ENCODE data around the gene SOX3. TPM values are rescaled to one million over a fixed set of nuclear protein-coding genes. Genes with fewer than 3 reads are reported as not detected.

The SOX3 gene
- total RNA-seq = not detected

DNA sequence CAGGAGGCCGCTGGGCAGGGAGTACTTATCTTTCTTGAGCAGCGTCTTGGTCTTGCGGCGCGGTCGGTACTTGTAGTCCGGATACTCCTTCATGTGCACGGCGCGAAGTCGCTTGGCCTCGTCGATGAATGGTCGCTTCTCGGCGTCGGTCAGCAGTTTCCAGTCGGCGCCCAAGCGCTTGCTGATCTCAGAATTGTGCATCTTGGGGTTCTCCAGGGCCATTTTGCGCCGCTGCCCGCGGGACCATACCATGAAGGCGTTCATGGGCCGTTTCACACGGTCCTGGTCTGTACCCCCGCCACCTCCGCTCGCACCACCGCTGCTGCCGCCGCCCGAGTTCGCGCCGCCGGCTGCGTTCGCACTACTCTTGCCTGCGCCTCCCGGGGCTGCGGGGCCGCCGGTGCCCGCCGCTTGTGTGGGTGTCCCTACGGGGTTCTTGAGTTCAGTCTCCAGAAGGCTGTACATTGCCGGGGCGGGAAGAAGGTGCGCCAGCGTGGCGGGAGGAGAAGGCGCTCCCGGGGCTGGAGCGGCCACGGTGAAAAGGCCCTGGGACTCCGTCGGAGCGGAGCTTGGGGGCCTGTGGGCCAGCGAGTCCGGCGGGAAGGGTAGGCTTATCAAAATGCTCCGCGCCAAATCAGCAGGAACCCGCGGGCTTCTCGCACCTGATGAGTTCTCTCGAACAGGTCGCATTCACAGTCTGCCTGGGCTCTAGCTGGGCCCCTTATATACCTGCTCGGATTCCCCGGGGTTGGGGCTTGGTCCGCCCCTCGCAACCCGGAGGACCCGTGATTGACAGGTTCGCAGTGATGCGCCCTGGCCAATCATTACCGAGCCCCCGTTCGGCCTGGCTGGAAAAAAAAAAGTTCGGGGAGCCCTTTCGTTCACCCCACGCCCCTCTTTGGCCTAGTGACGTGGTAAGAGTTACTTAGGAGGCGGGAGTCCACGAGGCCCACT is at the start of gene SOX3:
TSS of gene SOX3 (minus strand) at position 699 of the 954 bp plus-strand sequence. CDS start at position 690, 9 bp downstream.
- no peak for DNase-seq (ENCODE audit: low spot score)

DNA sequence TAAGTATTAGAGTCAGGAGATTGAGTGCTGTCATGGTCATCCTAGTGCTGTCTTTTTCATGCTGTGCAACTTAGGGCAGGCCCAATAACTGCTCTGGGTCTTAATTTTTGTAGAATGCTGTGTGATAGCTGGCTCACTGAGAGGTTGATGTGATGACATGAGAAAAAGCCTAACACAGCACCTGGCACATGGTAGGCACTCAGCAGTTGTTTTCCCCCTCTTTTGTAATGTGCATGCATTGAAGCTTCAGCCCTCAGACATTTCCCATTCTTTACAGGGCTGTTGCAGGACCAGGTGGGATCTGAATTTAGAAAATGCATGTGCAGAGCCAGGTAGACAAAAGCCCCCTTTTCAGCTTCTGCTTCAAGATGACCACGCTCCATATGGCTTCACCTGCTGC is 44.1 kb upstream of the SOX3 start:
- no peak for DNase-seq (ENCODE audit: low spot score)

DNA sequence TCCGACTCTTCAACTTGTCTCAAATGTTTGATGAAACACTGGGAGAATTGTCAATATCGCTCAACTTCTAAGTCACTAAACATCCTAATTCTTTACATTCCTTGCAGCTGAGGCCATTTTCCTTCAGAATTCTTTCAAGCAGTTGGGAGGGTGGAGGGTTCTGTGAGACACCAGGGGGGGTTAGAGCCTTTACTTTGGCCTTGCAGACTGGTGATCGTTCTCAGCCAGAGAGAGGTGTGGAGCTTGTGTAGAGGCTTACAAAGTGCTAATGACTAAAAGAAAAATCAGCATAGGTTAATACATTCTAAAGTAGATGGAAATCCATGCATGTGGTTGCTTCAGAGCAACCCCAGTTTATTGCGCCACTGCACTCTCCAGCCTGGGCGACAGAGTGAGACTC is 21.3 kb upstream of the SOX3 start:
- no peak for DNase-seq (ENCODE audit: low spot score)

DNA sequence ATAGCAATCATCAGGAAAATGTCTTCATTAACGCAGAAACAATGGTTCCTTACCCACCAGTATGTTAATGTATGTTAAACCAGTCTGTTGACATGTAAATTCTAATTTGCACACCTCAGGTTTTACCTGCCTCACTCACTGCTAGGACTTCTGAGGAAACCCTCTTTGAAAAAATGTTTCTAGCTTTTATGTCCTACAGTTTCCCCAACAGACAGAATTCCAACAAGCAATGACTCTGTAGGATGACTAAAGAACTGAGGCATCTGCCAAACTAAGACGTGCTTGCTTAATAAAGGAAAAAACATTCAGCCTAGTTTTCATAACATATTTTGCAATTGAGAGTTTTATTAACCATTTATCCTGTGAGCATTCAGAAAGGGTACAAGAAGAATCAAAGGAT is 20.6 kb upstream of the SOX3 start:
- no peak for DNase-seq (ENCODE audit: low spot score)

DNA sequence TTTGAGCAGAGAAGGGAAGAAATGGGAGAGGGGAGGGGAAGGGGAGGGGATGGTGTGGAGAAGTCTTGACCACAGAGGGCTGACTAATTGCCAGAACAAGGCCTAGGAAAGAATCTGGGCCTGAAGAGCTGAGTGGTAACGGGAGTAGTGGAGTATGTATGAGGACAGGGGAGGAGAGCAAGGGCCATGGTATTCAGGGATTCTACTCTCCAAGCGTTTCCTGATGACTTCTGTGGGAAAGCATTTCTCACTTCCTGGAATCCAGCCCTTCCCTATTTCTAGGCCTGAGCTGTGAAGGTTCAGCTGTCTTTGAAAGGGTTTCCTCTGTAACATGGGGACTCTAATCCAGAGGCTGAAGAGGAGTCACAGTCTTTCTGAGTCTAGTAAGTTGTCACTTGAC is 19.7 kb upstream of the SOX3 start:
- DNase-seq (ENCODE audit: low spot score) = no peak

DNA sequence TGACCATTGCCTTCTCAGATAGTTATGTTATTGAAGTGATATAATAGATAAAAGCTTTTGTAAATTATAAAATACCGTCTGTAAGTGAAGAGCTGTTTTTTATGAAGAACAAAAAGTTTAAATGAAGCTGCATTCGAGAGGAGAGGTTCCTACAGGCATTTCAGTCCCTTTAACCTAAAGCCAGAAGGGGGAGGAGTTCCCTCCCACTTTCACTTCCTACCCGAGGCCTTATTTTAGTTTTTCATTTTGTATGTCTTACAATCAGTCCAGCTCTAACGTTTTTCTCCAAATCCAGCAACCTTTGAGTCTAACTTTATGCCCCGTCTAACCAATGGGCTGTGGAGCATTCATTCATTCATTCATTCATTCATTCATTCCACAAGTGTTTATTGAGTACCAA is 16.5 kb upstream of the SOX3 start:
- no peak for DNase-seq (ENCODE audit: low spot score)

DNA sequence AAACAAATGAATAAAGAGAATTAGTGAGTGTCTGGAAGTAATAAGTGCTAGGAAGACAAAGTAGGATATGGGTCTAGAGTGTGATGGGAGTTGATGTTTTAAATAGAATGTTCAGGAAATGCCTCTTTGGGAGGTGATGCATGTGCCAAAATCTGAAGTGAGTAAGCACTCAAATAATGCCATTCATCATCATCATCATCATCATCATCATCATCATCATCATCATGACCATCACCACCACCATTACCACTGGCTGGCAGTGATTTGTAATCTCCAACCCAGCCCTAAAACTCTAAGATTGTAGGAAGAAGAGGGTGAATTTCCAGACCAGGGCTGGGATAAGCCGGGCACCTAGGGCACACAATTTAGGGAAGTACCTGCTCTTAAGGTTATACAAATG is 9.7 kb upstream of the SOX3 start:
- no peak for DNase-seq (ENCODE audit: low spot score)

DNA sequence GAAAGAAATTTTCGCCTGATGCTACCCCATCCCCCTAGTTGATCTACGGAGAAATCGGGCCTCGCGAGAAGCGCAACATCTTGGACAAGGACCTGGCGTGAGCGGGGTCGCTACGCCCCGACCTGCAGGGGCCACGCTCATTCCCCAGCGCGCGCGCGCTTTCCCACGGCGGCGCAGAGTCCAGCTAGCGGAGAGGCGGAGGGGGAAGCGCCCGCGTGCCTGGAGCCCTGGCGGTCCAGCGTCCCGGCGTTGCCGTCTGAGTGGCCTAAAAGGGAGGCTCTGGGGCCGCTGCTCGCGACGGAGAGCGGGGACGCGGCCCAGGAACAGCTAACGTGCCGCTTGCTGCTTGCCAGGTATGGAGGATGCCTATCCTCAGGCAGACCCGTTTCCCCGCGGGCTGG is 6.0 kb upstream of the SOX3 start:
- no peak for DNase-seq (ENCODE audit: low spot score)

DNA sequence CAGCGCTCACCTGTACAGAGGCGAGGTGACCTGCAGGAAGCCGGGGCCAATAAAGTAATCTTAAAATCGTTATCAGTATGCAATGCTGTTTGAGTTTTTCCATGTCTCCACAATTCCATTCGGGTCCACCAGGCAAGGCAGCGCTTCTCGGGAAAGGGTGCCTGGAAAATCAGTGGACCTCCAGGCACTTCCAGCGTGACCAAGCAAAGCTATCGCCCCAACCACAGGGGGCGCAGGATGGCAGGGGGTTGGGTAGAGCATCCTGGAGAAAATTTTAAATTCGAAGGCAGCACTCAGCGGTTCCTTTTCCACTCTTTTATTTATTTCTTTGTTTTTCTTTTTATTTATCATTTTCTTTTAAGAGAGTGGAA is 5.4 kb upstream of the SOX3 start:
- no peak for DNase-seq (ENCODE audit: low spot score)

DNA sequence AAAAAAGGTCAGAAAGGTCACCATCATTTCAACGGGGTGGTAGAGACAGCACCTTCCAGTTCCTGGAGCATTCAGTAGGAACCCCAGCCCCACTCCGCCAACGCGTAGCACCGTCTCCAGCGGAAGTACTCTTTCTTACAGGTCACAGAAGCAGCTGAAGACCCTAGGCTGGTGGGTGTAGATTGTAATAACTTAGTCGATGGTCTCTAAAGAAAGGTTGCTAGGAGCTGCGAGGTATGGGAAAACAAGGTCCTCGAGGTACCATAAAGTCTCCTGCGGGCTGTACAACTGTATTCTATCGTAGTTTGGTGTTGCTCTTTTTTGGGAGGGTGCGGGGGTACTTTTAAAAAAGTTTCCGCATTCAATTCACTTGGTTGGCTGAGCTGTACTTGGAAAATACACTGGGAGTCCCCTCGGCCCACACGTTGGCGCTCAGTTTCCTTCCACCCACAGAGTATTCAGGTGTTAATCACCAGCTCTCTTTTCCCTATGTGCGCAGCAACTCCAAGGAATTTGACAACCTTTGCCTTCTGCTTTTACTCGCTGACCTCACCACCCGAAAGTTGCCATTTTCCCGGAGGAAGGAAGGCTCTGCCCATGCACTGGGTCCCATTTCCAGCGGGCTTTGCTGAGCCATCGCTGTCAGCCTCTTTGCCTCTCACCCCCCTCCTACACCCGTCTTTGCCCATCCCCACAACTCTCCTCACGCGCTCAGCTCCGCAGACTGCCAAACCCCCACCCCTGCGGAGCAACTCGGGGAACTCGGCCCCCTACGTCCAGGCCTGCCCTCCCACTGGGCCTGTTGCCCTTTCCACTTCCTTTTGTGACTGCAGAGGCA is 4.8 kb upstream of the SOX3 start:
- DNase-seq (ENCODE audit: low spot score) = no peak

DNA sequence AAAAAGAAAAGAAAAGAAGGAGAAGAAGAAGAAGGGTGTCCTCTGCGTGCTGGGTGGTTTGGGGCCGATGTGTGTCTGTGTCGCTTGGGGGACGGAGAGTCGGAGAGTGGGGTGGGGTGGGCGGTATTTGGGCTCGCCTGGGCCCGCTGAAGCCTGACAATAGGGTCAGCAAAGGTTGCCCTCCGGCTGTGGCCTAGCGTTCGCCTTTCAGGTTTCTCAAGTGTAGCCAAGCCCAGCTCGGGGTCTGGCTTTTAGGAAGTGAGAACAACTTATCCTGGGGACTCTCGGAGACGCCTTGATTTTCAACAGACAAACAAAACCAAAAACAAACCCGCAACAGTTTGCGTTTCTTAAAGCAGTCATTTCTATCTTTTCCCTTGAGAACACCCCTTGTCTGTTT is 4.1 kb upstream of the SOX3 start:
- no peak for DNase-seq (ENCODE audit: low spot score)

DNA sequence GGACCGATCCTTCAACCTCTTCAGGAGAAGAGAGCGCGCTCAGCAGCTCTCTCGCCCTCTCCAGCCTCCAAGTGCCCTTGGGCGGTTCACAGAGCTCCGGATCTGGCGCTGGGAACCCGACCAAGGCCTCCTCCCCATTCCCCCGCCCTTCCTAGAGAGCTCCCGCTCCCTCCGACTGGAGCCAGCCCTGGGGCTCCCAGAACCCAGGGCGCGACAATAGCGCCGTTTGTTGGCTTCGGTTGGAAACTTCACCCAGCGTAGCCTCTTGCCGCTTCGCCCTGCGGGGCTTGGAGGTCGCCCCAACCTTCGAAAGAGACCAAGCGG is 3.1 kb upstream of the SOX3 start:
- DNase-seq (ENCODE audit: low spot score) = no peak

DNA sequence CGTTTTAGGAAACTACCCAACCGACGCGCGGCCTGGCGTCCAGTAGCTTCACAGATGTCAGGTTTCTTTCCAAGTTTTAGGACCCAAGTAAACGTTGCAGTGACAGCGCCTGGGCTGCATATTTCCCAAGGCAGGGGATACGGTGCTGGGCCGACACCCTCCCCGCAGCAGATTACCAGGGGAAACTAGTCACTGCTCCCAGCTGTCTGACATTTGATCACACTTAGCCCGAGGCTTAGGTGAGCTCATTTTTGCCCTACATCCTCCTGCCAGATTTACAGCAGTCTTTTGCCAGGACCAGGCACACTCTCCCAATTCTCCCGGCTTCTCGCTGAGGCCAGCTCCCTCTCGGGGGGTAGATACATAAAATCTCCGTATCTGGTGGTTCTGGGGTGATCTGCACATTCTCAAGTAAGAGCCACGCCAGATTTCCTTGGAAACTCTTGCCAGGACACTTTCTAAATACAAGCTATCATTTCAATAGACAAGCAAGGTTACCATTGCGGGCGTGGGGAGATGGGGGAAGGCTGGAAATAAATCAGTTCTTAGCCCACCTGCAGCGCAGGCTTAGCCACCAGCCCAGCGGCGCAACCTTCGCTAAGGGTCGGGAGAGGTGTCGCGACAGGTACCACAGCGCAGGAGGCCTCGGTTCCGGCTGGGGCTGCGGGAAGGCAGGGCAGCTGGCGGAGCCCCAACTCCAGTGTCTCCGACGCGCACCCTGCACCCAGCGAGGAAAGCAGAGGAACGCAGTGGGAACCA is 2.5 kb upstream of the SOX3 start:
- DNase-seq (ENCODE audit: low spot score) = no peak

DNA sequence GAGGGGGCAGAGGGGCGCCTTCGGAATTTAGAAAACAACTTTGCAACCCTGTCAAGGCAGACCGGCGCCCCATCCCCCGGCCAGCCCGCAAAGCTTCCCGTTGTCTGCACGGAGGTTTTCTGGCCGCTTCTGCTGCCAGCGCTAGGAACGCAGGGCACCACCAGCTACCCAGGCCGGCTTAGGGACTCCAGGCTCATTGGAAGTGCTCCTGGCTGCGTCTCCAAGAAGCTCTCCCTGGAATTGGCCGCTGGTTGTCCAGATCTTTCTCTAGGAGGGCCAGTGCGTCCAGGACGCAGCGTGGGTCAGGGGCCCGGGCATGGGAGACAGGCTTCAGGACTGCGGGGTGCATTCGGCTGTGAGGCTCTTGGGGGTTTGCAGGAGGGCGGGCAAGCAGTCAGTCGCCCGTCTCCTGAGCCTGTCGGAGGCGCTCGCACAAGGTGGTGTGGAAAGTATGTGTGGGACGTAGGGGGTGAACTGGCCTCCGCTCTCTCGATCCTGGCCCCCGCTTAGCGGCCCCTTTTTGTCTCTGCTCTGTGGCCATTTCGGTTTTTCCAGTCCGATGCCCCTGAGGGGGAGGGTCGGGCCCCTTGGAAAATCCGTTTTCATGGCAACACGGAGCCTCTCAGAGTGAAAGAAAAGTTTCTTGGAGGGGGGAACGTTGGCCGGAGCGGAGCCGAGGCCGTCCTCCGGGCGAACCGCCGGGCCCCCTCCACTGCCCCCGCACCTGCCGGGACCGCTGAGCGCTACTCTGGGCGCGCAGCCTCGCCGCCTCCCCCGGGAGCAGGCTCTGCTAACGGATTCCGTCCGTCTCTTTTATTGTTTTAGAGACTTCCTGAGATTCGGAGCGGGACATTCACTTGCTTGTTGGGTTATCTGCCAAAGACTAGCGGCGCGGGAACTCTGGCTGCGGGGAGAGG is 810 bp upstream of the SOX3 start:
- no peak for DNase-seq (ENCODE audit: low spot score)

DNA sequence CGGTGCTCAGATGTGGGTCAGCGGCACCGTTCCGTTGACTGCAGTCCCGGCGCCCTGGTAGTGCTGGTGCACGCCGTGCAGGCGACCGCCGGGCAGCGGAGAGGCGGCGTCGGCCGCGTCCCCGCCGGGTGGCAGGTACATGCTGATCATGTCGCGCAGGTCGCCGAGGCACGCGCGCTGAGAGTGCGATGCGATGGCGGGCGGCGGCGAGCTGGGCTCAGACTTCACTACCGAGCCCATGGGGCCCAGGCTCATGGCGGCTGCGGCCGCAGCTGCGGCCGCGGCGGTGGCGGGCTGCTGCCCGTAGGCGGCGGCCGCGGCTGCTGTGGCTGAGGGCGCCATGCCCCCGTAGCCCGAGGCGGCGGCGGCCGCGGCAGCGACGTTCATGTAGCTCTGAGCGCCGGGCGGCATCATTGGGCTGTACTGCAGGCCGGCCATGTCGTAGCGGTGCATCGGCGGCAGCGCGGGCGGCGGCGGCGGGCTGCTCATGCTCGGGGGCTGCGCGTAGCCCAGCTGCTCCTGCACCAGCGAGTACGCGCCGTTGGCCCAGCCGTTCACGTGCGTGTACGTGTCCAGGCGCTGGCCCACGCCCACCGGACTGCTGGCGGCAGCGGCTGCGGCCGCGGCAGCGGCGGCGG is 1.0 kb downstream of the SOX3 start:
- DNase-seq (ENCODE audit: low spot score) = no peak

DNA sequence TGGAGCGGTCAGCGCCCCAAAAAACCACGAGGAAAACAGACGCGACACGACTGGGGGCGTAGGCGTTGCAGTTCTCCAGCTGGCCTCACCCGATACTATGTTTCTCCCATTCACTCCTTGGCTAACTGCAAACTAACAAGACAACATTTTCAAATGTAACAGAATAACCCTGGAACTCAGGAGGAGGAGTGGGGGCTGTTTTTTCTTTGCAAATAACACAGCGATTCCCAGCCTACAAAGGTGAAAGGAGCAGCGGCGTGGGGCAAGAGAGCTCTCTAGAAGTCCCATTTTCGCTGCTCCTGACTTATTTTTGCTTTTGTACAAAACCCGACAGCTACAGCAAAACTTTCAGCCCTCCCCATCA is 1.6 kb downstream of the SOX3 start:
- DNase-seq (ENCODE audit: low spot score) = no peak

DNA sequence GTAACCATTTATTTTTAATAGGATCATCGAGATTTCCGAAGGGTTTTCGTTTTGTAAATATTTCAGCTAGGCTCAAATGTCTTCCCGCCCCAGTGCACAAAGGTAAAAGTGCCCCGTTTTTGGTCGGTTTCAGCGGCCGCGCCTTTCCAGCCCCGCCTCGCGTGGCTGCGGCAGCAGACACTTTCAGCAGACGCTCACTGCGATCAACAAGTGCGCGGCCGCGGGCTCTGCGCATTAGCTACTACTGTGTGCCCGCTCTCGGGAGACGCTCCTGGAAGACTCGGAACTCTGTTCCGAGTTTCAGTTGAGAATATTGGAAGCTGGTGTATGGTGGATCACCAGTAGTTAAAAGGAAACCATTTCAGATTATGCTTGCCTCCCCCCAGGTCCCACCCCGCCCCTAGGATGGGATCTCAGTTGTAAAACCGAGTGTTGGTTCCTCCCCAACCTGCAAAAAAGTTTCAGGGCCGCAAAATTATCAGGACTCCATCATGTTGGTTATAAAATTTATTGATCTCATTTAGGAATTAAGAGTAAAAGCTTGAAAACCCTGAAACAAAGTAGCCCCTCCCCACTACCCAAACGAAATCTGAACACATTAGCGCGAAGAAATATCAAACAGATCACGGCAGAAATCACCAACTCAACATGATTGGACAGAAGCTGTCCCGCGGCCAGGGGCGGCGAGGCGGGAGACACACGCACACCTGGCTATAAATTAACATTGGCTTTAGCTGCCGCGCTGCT is 2.2 kb downstream of the SOX3 start:
- DNase-seq (ENCODE audit: low spot score) = no peak

DNA sequence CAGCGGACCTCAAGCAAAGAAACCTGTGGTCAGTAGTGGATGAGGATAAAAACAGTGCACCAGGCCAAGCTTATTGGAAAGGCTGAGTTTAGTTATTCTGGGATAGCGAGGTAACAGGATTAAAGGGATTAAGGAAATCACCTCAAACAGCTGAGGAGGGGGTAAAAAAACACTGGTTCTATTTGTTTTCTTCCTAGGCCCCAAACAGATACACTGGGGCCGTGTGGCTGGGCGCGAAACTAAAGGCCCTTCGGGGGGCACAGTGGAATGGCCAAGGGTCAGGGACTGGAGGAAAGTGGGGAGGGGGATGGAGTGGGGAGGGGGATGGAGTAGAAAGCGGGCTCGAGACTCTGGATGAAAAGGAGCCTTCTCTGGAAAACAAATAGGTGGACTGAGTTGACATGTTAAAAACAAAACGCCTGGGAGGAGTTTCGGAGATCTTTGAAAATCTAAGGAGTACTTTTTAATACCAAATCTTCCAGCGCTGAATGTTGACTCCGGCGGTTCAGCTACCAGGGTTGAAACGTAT is 2.9 kb downstream of the SOX3 start:
- no peak for DNase-seq (ENCODE audit: low spot score)

DNA sequence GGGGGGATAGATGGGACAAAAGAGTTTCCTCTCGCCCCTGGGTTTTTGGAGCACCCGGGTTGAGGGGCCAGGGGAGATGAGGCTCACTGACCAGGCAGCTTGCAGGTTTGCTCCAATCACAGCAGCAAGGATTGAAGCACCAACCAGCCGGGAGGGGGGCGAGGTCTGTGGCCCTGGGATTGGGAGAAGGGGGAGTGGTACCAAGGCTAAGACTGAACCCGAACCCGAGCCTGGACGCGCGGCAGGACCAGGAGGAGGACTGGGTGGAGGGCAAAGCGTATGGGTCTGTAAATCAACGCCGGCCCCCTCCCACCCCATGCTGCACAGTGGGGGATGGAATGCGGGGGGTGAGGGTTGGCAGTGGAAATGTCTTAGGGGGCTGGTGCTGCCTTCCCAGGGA is 3.5 kb downstream of the SOX3 start:
- no peak for DNase-seq (ENCODE audit: low spot score)

DNA sequence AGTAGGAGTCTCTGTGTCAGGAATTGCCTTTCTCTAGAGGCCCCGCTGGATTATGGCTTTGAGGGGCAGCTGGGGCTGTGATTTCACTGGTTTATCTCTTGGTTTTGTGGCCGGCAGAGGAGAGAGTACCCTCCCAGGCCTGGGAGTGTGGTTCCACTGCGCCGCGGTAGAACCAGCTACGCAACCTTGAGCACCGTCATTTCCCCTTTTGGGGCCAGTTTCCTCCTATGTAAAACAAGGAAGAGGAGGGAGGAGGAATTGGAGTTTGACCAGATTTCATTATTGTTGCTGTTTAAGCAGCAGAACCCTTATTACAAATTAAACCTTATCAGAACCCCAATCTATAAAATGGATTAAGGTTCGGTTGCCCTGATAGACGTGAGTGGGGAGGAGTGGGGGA is 4.4 kb downstream of the SOX3 start:
- DNase-seq (ENCODE audit: low spot score) = no peak

All from ureter (tissue), 1 donor.